Measurements from ENCODE around the gene PRDM16.

DNA sequence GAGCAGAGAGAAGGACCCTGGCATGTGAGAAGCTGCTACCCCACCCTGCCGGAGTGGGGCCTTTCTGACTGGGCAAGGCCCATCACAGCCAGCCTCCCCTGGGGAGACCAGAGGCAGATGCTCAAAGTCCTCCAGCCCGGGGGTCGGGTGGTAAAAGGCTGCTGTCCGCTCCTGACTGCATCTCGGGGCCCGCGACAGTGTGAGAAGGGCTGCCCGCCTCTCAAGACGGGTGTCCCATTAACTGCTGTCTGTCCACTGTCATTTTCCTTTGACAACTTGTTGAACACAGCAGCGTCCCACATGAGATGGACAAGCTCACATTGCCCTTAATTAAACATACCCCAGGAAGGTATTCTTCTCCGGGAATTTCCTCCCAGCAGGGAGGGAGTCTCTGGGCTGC lies 294.0 kb downstream of the PRDM16 start:
- TF ChIP-seq CTCF (IDR thresholded peaks at IDR 0.05) = no peak
- TF ChIP-seq ZNF423 (CRISPR knock-in tag; IDR thresholded peaks at IDR 0.05) = no peak
- TF ChIP-seq ZNF232 (CRISPR knock-in tag; IDR thresholded peaks at IDR 0.05) = no peak
